ENCODE measurements around the gene ADK. TPM values are rescaled to one million over a fixed set of nuclear protein-coding genes. Genes with fewer than 3 reads are reported as not detected.

Gene ADK
- total and polyA plus RNA-seq, 10 donors: 11.1 to 40.5 (median 32.1) TPM

- intact Hi-C loops (cut with DNase I; ENCODE audit: low total_unique reads): no loop called here
- no peak for DNase-seq
- 73 to 91% (median 81%) methylated on average over 9 of the region's 9 CpGs for WGBS, 5 donors
- Histone ChIP-seq H3K27me3 (replicated peaks in 1 of 7) (no peaks in the 10 kb centered on the region), H3K9me3 (no peaks in the 10 kb centered on the region), H3K4me1 (peaks cover 7 to 21% (median 16%) of the 10 kb centered on the region in 6 donors), H3K36me3 (no peaks in the 10 kb centered on the region), H3K27ac (peak overlapping the region in 1 of 8 donors; percentile 27), H3K4me3 (no peak overlapping the region)
- TF ChIP-seq POLR2AphosphoS5 (IDR thresholded peaks at IDR 0.05) (no peak), POLR2A (IDR thresholded peaks at IDR 0.05) (no peak), CTCF (IDR thresholded peaks at IDR 0.05 in 8 of 11, conservative IDR thresholded peaks at IDR 0.05 in 3 of 11) (no peak)
Measured at GRCh38 chr10:74223755-74224529, 72.9 kb downstream of the ADK start.

DNA sequence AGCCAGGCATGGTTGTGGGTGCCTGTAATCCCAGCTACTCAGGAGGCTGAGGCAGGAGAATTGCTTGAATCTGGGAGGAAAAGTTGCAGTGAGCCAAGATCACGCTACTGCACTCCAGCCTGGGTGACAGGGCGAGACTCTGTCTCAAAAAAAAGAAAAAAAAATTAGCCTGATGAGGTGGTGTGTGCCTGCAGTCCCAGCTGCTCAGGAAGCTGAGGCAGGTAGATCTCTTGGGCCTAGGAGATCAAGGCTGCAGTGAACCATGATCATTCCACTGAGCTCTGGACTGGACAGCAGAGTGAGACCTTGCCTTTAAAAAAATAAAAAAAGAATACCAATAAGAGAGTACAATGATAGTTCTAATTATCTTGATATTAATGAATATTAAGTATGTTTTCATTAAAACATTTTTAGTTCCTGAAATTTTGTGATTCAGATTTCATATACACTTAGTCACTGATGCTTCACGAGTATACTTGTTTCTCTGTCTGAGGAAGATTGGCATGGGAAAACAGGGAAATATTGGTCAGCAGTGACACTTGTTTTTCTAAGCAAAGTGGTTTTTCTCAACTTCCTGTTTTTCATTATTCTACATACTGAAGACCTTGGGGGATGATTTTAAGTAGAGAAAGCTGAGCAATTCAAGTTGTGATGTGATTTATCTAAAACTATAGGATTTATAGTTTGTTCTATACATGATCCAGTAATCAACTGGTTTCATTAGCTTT, 76.8 kb downstream of the ADK start:
- no peaks in the 10 kb centered on the region for H3K36me3 ChIP-seq

DNA sequence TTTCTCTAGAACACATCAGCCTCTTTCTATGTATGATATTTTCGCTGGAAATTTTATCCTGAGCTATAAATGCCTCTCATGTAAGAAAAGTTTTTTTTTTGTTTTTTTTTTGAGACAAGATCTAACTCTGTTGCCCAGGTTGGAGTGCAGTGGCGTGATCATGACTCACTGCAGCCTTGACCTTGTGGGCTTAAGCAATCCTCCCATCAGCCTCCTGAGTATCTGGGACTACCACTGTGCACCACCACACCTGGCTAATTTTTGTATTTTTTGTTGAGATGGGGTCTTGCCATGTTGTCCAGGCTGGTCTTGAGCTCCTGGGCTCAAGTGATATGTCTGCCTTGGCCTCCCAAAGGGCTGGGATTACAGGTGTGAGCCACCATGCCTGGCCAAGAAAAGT, 80.4 kb downstream of the ADK start:
- H3K27me3 ChIP-seq (replicated peaks in 1 of 7): no peaks in the 10 kb centered on the region
- 83 to 96% (median 89%) methylated on average over 2 of the region's 2 CpGs for WGBS, 5 donors
- no peak overlapping the region for H3K4me3 ChIP-seq
- no peaks in the 10 kb centered on the region for H3K36me3 ChIP-seq
- TF ChIP-seq CTCF (IDR thresholded peaks at IDR 0.05 in 8 of 11, conservative IDR thresholded peaks at IDR 0.05 in 3 of 11): no peak
- no peak for DNase-seq
- intact Hi-C loops (cut with DNase I; ENCODE audit: low total_unique reads): no loop called here
- peaks cover 7 to 45% (median 17%) of the 10 kb centered on the region in 6 donors for H3K4me1 ChIP-seq
- no peaks in the 10 kb centered on the region for H3K9me3 ChIP-seq
- no peak overlapping the region for H3K27ac ChIP-seq

More for the DNA sequence above, 76.8 kb downstream of the ADK start:
- Histone ChIP-seq H3K27me3 (replicated peaks in 1 of 7) (no peaks in the 10 kb centered on the region), H3K9me3 (no peaks in the 10 kb centered on the region), H3K27ac (peak overlapping the region; percentile 66 to 82 (median 78)), H3K4me1 (peaks cover 7 to 24% (median 17%) of the 10 kb centered on the region in 6 donors), H3K4me3 (peak overlapping the region in 1 of 8 donors; percentile 44)
- DNase-seq: no peak
- intact Hi-C loops (cut with DNase I; ENCODE audit: low total_unique reads): no loop called here
- 39 to 55% (median 49%) methylated on average over 3 of the region's 3 CpGs for WGBS, 5 donors
- no peak for TF ChIP-seq POLR2A (IDR thresholded peaks at IDR 0.05)
- no peak for TF ChIP-seq CTCF (IDR thresholded peaks at IDR 0.05 in 8 of 11, conservative IDR thresholded peaks at IDR 0.05 in 3 of 11)
- TF ChIP-seq POLR2AphosphoS5 (IDR thresholded peaks at IDR 0.05): no peak

DNA sequence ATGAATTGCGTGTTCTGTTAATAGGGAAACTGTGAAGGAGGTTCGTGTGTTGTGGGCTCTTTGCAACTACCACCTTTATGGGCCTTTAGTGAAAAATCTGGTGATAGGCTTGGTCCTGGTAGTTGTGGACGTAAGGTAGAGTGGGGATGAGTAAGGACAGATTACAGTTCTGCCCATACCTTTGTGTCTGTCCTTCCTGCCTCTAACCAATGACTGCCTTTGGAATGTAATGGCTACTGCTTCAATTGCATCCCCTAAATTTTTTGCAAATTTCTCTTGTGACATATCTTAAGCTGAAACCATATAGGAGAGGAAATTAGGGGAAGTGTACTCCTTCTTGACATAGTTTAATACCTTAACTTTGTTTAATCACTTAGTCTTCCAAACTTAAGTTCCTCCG, 82.3 kb downstream of the ADK start:
- intact Hi-C loops (cut with DNase I; ENCODE audit: low total_unique reads): no loop called here
- Histone ChIP-seq H3K4me1 (peaks cover 6 to 47% (median 11%) of the 10 kb centered on the region in 6 donors), H3K27ac (no peak overlapping the region), H3K9me3 (no peaks in the 10 kb centered on the region), H3K4me3 (no peak overlapping the region), H3K36me3 (no peaks in the 10 kb centered on the region), H3K27me3 (replicated peaks in 1 of 7) (no peaks in the 10 kb centered on the region)
- 90 to 96% (median 93%) methylated on average over 4 of the region's 4 CpGs for WGBS, 5 donors
- DNase-seq: no peak
- no peak for TF ChIP-seq CTCF (IDR thresholded peaks at IDR 0.05 in 8 of 11, conservative IDR thresholded peaks at IDR 0.05 in 3 of 11)
- TF ChIP-seq POLR2A (IDR thresholded peaks at IDR 0.05): no peak
- no peak for TF ChIP-seq POLR2AphosphoS5 (IDR thresholded peaks at IDR 0.05)
